HCT116 (cell line): Measurements from ENCODE around the gene PAX2. TPM values are rescaled to one million over a fixed set of nuclear protein-coding genes. Genes with fewer than 3 reads are reported as not detected.

ENCODE experiments used
- ATAC-seq: fragments of 200-7000 bp; cut with Tn5 transposase; 2 replicates; pipeline ENCODE4 v1.9.1; 2020; ENCODE audit warnings: mild to moderate bottlenecking, moderate library complexity
- BruUV-seq: library from RNA; stranded (reverse); fragments of 400-500 nt; replicated peaks from 2 replicates; lab custom pipeline; 2021; lab: Mats Ljungman, UMichigan
- CTCF ChIA-PET: fragments of 300-600 bp; sonication (Branson Sonifier 250); formaldehyde crosslinking; loops from one replicate; lab custom pipeline; 2021; ENCODE audit warnings: antibody characterized with exemption; lab: Charles Lee
- POLR2A ChIA-PET: fragments of 300-600, 350-600 bp; sonication (Branson Sonifier 250); formaldehyde crosslinking; loops from one replicate; lab custom pipeline; 2021; ENCODE audit warnings: antibody characterized with exemption; lab: Charles Lee
- RAD21 ChIA-PET, 2 experiments: fragments of 300-600 bp; sonication (Branson Sonifier 250); formaldehyde crosslinking; loops; one replicate each; lab custom pipeline; 2023; ENCODE audit warnings: low total read pairs in 2 of 2; ENCODE audit not compliant: uncharacterized antibody in 2 of 2, unreplicated experiment in 2 of 2, low non-redundant PET in 1 of 2; lab: Charles Lee
- DNase-seq: peaks from one replicate; pipeline ENCODE4 v3.0.0-alpha.2; 2010; ENCODE audit warnings: low read depth, low spot score
- H2AFZ ChIP-seq: fragments of 200-600 bp; shearing (Covaris generic), sonication (generic); 2 replicates; pipeline ENCODE4 v1.6.1; 2017; ENCODE audit warnings: low read depth, mixed run types, mixed read lengths, antibody characterized with exemption, low read length; ENCODE audit not compliant: poor library complexity, severe bottlenecking
- H3K27ac ChIP-seq: 2 replicates; pipeline ENCODE4 v1.5.1; 2012; ENCODE audit warnings: low read depth, low read length
- H3K27me3 ChIP-seq: fragments of 200-600 bp; sonication (generic); 2 replicates; pipeline ENCODE4 v1.6.1; 2016; ENCODE audit warnings: mixed run types, low read length, mixed read lengths; ENCODE audit not compliant: insufficient read depth
- H3K36me3 ChIP-seq, 2 experiments: fragments of 200-500 bp in 1 of 2; fragments of 200-600 bp in 1 of 2; sonication (Bioruptor generic) in 1 of 2; sonication (generic) in 1 of 2; 2 replicates each; pipeline versions ENCODE4 v1.5.1 to v1.6.1; 2014 to 2016; ENCODE audit warnings: low read length in 2 of 2, inconsistent platforms in 1 of 2, mixed read lengths in 1 of 2, mixed run types in 1 of 2; ENCODE audit not compliant: insufficient read depth in 2 of 2, control insufficient read depth in 1 of 2
- H3K4me1 ChIP-seq, 2 experiments: fragments of 200-600 bp in 1 of 2; sonication (generic) in 1 of 2; 2 replicates each; pipeline versions ENCODE4 v1.5.1 to v1.6.1; 2012 to 2017; ENCODE audit warnings: low read length in 2 of 2, inconsistent platforms in 1 of 2, mild to moderate bottlenecking in 1 of 2, mixed read lengths in 1 of 2, mixed run types in 1 of 2, moderate library complexity in 1 of 2; ENCODE audit not compliant: insufficient read depth in 2 of 2, control insufficient read depth in 1 of 2
- H3K4me2 ChIP-seq: fragments of 200-600 bp; sonication (generic); 2 replicates; pipeline ENCODE4 v1.6.1; 2017; ENCODE audit warnings: mixed run types, low read length, mixed read lengths
- H3K4me3 ChIP-seq, 2 experiments: fragments of 200-600 bp in 1 of 2; sonication (generic) in 1 of 2; replicated peaks in 1 of 2; 2 replicates each; pipeline ENCODE4 v1.5.1; 2011 to 2016; ENCODE audit warnings: low read length in 2 of 2, control low read depth in 1 of 2, low read depth in 1 of 2, mild to moderate bottlenecking in 1 of 2, mixed read lengths in 1 of 2, mixed run types in 1 of 2
- H3K79me2 ChIP-seq: fragments of 200-600 bp; sonication (generic); 2 replicates; pipeline ENCODE4 v1.6.1; 2017; ENCODE audit warnings: mild to moderate bottlenecking, mixed run types, low read length, moderate library complexity, mixed read lengths; ENCODE audit not compliant: insufficient read depth
- H3K9ac ChIP-seq: fragments of 200-600 bp; sonication (generic); 2 replicates; pipeline ENCODE4 v1.6.1; 2016; ENCODE audit warnings: low read length, mixed read lengths
- H3K9me2 ChIP-seq: fragments of 200-600 bp; sonication (generic), shearing (Covaris generic); 2 replicates; pipeline ENCODE4 v1.6.1; 2017; ENCODE audit warnings: mixed run types, mild to moderate bottlenecking, moderate library complexity; ENCODE audit not compliant: insufficient read depth
- H3K9me3 ChIP-seq, 2 experiments: fragments of 200-500 bp in 1 of 2; fragments of 200-600 bp in 1 of 2; sonication (Bioruptor generic) in 1 of 2; sonication (generic) in 1 of 2; 2 replicates each; pipeline ENCODE4 v1.6.1; 2014 to 2017; ENCODE audit warnings: low read length in 2 of 2, mixed read lengths in 2 of 2, inconsistent platforms in 1 of 2, low read depth in 1 of 2, mild to moderate bottlenecking in 1 of 2, mixed run types in 1 of 2, moderate library complexity in 1 of 2; ENCODE audit not compliant: control insufficient read depth in 1 of 2, insufficient read depth in 1 of 2
- H4K20me1 ChIP-seq: fragments of 200-600 bp; sonication (generic), shearing (Covaris generic); 2 replicates; pipeline ENCODE4 v1.6.1; 2017; ENCODE audit warnings: mixed run types, mild to moderate bottlenecking, moderate library complexity; ENCODE audit not compliant: insufficient read depth
- CBX3 ChIP-seq: IDR thresholded peaks from 2 replicates; pipeline ENCODE4 v1.6.1; 2012; ENCODE audit warnings: low read depth
- CEBPB ChIP-seq: IDR thresholded peaks from 2 replicates; pipeline ENCODE4 v1.6.1; 2012; ENCODE audit warnings: low read depth
- ELF1 ChIP-seq: IDR thresholded peaks from 2 replicates; pipeline ENCODE4 v1.6.1; 2012; ENCODE audit warnings: low read depth, borderline replicate concordance
- EZH2 ChIP-seq: fragments of 200-600 bp; sonication (generic); IDR thresholded peaks from 2 replicates; pipeline ENCODE4 v1.6.1; 2017; ENCODE audit warnings: antibody characterized with exemption, mixed run types
- EZH2phosphoT487 ChIP-seq: fragments of 200-600 bp; IDR thresholded peaks from 2 replicates; pipeline ENCODE4 v1.6.1; 2018; ENCODE audit warnings: antibody characterized with exemption, borderline replicate concordance
- FOSL1 ChIP-seq: IDR thresholded peaks from 2 replicates; pipeline ENCODE4 v1.6.1; 2012; ENCODE audit warnings: low read depth
- JUND ChIP-seq: IDR thresholded peaks from 2 replicates; pipeline ENCODE4 v1.6.1; 2012
- POLR2A ChIP-seq: IDR thresholded peaks from 2 replicates; pipeline ENCODE4 v1.7.0; 2011; ENCODE audit warnings: borderline replicate concordance; ENCODE audit not compliant: insufficient read depth, insufficient read length; ENCODE audit errors: extremely low read depth
- RAD21 ChIP-seq: IDR thresholded peaks from 2 replicates; pipeline ENCODE4 v1.6.1; 2012; ENCODE audit warnings: low read depth, mild to moderate bottlenecking
- SIN3A ChIP-seq: IDR thresholded peaks from 2 replicates; pipeline ENCODE4 v1.6.1; 2012; ENCODE audit warnings: low read depth
- SP1 ChIP-seq: IDR thresholded peaks from 2 replicates; pipeline ENCODE4 v1.6.1; 2012; ENCODE audit warnings: low read depth
- SRF ChIP-seq: IDR thresholded peaks from 2 replicates; pipeline ENCODE4 v1.6.1; 2012; ENCODE audit warnings: low read depth
- TCF7L2 ChIP-seq: IDR thresholded peaks from 2 replicates; pipeline ENCODE4 v1.7.0; 2011; ENCODE audit warnings: borderline replicate concordance, inconsistent platforms; ENCODE audit not compliant: insufficient read depth, insufficient read length; ENCODE audit errors: extremely low read depth
- YY1 ChIP-seq: IDR thresholded peaks from 2 replicates; pipeline ENCODE4 v1.6.1; 2011; ENCODE audit warnings: low read length, low read depth, moderate library complexity, mild to moderate bottlenecking; ENCODE audit not compliant: insufficient replicate concordance; ENCODE audit errors: extremely low read depth
- intact Hi-C: fragments of 100-400 bp; cut with micrococcal nuclease; formaldehyde crosslinking; loops from 2 replicates; pipeline ENCODE4 v1.10.0; 2022
- total RNA-seq: library from RNA; stranded (reverse); gene quantifications from one replicate; pipeline ENCODE4 v1.2.1, GENCODE V29; 2021; ENCODE audit not compliant: unreplicated experiment
- TF ChIP-seq, protein P1 (sequence below): IDR thresholded peaks from 2 replicates; pipeline ENCODE4 v1.6.1; 2012
- TF ChIP-seq, protein P2 (sequence below): IDR thresholded peaks from 2 replicates; pipeline ENCODE4 v1.6.1; 2012; ENCODE audit warnings: low read depth
- TF ChIP-seq, protein P3 (sequence below): IDR thresholded peaks from 2 replicates; pipeline ENCODE4 v1.6.1; 2012
- TF ChIP-seq, protein P4 (sequence below): IDR thresholded peaks from 2 replicates; pipeline ENCODE4 v1.6.1; 2011; ENCODE audit warnings: mild to moderate bottlenecking, low read length, moderate library complexity; ENCODE audit not compliant: insufficient replicate concordance; ENCODE audit errors: extremely low read depth

The PAX2 gene
- total RNA-seq, 1 experiment from 2014 or later: 5.0 TPM

DNA sequence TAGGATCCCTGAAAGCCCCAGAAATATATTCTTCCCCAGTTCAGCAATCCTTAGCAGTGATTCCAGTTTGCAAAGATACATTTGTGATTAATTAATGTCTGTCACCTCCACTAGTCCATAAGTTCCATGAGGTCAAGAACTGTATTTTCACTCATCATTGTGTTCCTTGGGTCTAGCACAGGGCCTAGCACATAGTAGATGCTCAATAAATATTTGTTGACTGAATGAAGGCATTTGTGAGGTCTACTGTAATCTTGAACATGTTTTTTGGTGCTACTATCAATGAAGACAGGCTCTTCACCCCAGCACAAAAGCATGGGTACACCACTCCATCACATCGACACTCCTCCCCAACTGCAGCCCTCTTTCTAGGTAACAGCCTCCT is 30.8 kb upstream of the PAX2 start:
- H3K4me2 ChIP-seq: no peak overlapping the region
- H3K4me3 ChIP-seq: no peak overlapping the region
- no peaks in the 10 kb centered on the region for H3K79me2 ChIP-seq
- H3K27ac ChIP-seq: no peak overlapping the region
- no peak for TF ChIP-seq CEBPB
- TF ChIP-seq, protein P1, sequence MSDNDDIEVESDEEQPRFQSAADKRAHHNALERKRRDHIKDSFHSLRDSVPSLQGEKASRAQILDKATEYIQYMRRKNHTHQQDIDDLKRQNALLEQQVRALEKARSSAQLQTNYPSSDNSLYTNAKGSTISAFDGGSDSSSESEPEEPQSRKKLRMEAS: no peak
- TF ChIP-seq ELF1: no peak
- TF ChIP-seq, protein P2, sequence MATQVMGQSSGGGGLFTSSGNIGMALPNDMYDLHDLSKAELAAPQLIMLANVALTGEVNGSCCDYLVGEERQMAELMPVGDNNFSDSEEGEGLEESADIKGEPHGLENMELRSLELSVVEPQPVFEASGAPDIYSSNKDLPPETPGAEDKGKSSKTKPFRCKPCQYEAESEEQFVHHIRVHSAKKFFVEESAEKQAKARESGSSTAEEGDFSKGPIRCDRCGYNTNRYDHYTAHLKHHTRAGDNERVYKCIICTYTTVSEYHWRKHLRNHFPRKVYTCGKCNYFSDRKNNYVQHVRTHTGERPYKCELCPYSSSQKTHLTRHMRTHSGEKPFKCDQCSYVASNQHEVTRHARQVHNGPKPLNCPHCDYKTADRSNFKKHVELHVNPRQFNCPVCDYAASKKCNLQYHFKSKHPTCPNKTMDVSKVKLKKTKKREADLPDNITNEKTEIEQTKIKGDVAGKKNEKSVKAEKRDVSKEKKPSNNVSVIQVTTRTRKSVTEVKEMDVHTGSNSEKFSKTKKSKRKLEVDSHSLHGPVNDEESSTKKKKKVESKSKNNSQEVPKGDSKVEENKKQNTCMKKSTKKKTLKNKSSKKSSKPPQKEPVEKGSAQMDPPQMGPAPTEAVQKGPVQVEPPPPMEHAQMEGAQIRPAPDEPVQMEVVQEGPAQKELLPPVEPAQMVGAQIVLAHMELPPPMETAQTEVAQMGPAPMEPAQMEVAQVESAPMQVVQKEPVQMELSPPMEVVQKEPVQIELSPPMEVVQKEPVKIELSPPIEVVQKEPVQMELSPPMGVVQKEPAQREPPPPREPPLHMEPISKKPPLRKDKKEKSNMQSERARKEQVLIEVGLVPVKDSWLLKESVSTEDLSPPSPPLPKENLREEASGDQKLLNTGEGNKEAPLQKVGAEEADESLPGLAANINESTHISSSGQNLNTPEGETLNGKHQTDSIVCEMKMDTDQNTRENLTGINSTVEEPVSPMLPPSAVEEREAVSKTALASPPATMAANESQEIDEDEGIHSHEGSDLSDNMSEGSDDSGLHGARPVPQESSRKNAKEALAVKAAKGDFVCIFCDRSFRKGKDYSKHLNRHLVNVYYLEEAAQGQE: no peak
- TF ChIP-seq RAD21: no peak
- no peak for TF ChIP-seq EZH2
- TF ChIP-seq JUND: no peak
- TF ChIP-seq, protein P3, sequence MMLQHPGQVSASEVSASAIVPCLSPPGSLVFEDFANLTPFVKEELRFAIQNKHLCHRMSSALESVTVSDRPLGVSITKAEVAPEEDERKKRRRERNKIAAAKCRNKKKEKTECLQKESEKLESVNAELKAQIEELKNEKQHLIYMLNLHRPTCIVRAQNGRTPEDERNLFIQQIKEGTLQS: no peak
- TF ChIP-seq SIN3A: no peak
- no peak for TF ChIP-seq FOSL1
- TF ChIP-seq POLR2A: no peak
- TF ChIP-seq, protein P4, sequence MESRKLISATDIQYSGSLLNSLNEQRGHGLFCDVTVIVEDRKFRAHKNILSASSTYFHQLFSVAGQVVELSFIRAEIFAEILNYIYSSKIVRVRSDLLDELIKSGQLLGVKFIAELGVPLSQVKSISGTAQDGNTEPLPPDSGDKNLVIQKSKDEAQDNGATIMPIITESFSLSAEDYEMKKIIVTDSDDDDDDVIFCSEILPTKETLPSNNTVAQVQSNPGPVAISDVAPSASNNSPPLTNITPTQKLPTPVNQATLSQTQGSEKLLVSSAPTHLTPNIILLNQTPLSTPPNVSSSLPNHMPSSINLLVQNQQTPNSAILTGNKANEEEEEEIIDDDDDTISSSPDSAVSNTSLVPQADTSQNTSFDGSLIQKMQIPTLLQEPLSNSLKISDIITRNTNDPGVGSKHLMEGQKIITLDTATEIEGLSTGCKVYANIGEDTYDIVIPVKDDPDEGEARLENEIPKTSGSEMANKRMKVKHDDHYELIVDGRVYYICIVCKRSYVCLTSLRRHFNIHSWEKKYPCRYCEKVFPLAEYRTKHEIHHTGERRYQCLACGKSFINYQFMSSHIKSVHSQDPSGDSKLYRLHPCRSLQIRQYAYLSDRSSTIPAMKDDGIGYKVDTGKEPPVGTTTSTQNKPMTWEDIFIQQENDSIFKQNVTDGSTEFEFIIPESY: no peak
- no peak for TF ChIP-seq SRF
- no peak for TF ChIP-seq SP1
- no peak for TF ChIP-seq CBX3
- no peak for TF ChIP-seq EZH2phosphoT487
- no peak for TF ChIP-seq YY1
- no peak for TF ChIP-seq TCF7L2
- TF ChIP-seq, all 23 proteins: peak for 0
- no peaks in the 10 kb centered on the region for H3K27me3 ChIP-seq
- H2AFZ ChIP-seq: no peak overlapping the region
- H3K9me3 ChIP-seq: no peaks in the 10 kb centered on the region
- no peaks in the 10 kb centered on the region for H3K36me3 ChIP-seq
- ChIA-PET RAD21 (no interaction called here), CTCF (no interaction called here), POLR2A (no interaction called here)
- no TSS peak for BruUV-seq
- no peaks in the 10 kb centered on the region for H4K20me1 ChIP-seq
- H3K9ac ChIP-seq: no peak overlapping the region
- DNase-seq (no peak), ATAC-seq (no peak)
- peaks cover 0 to 5% of the 10 kb centered on the region in 2 experiments; a peak in 1 of 4 replicates for H3K4me1 ChIP-seq
- intact Hi-C loops: no loop called here
- no peaks in the 10 kb centered on the region for H3K9me2 ChIP-seq
